Keratinocyte (primary cell): ENCODE measurements around the gene UNC13C.

ENCODE experiments used
- CTCF ChIP-seq, 3 experiments: IDR thresholded peaks in 1 of 3; conservative IDR thresholded peaks in 1 of 3; optimal IDR thresholded peaks in 1 of 3; 2 replicates in 2 of 3; 3 replicates in 1 of 3; pipeline versions ENCODE3 to v1.5.1; 2011; ENCODE audit warnings: low read length in 3 of 3, mild to moderate bottlenecking in 3 of 3, moderate library complexity in 2 of 3, control low read depth in 1 of 3, inconsistent platforms in 1 of 3; ENCODE audit not compliant: insufficient read depth in 2 of 3; ENCODE audit errors: extremely low read depth in 1 of 3
- EZH2 ChIP-seq: IDR thresholded peaks from one replicate; pipeline ENCODE4 v1.6.1; 2012; ENCODE audit warnings: inconsistent platforms, mild to moderate bottlenecking, low read length, moderate library complexity

DNA sequence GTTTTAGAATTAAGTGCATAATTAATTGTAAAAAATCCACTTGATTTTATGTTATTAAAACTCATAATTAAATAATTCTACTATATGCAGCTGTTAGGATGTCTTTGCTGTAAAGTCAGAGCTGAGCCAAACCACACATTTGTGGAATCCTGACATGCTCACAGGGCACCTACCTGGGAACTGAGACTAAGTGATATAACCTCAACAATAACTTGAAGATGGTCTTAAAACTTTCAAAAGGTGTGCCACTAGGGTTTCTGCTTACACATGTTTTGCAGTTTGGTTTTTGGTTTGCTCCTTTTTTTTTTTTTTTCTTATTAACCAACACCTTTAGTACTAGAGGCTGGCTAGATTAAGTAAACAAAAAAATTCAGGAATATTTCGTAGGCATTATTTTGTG lies 549.8 kb downstream of the UNC13C start:
- TF ChIP-seq CTCF (optimal IDR thresholded peaks at IDR 0.05 in 1 of 3, IDR thresholded peaks at IDR 0.05 in 1 of 3, conservative IDR thresholded peaks at IDR 0.05 in 1 of 3; ENCODE audit: extremely low read depth in 1 of 3, insufficient read depth in 2 of 3, low read length in 3 of 3) = no peak
- TF ChIP-seq EZH2 = no peak
